Astrocyte (in vitro differentiated cells and primary cell): ENCODE measurements around the gene STRN3.

Experiments used
- EZH2 ChIP-seq: IDR thresholded peaks from 2 replicates; pipeline ENCODE4 v1.6.1; 2012; ENCODE audit warnings: mild to moderate bottlenecking, low read length, inconsistent platforms; ENCODE audit not compliant: insufficient read depth
- TF ChIP-seq, protein P1 (sequence below): IDR thresholded peaks from 2 replicates; pipeline ENCODE4 v1.5.1; 2011; ENCODE audit warnings: low read depth, mild to moderate bottlenecking, inconsistent platforms, low read length, moderate library complexity; ENCODE audit not compliant: insufficient read depth

DNA sequence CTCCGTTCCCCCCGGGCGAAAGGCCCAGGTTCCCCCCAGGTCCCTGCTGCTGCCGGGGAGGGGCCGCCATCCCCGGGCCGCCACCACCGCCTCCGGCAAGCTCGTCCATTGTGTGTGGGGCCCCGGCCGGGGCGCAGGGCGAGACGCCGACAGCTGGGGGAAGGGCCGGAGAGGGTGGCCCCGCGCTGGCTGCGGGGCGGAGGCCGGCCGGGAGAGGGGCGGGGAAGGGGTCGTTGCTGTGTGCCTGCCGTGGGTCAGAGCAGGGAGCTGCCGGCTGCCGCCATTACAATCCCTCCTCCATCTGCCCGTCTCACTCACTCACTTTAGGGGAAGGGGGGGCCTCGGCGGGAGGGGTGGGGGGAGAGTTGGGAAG lies at the start of gene STRN3:
- TF ChIP-seq, protein P1, sequence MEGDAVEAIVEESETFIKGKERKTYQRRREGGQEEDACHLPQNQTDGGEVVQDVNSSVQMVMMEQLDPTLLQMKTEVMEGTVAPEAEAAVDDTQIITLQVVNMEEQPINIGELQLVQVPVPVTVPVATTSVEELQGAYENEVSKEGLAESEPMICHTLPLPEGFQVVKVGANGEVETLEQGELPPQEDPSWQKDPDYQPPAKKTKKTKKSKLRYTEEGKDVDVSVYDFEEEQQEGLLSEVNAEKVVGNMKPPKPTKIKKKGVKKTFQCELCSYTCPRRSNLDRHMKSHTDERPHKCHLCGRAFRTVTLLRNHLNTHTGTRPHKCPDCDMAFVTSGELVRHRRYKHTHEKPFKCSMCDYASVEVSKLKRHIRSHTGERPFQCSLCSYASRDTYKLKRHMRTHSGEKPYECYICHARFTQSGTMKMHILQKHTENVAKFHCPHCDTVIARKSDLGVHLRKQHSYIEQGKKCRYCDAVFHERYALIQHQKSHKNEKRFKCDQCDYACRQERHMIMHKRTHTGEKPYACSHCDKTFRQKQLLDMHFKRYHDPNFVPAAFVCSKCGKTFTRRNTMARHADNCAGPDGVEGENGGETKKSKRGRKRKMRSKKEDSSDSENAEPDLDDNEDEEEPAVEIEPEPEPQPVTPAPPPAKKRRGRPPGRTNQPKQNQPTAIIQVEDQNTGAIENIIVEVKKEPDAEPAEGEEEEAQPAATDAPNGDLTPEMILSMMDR: no peak
- no peak for TF ChIP-seq EZH2
